ENCODE data around the gene IQGAP3.

The IQGAP3 gene

GRCh38 chr1:156549831-156550230 lies 22.5 kb downstream of the IQGAP3 start:
- Mint-ChIP-seq H3K27ac (no peak overlapping the region), H3K27me3 (ENCODE audit: low read depth) (no peaks in the 10 kb centered on the region), H3K4me1 (no peaks in the 10 kb centered on the region), H3K4me3 (no peak overlapping the region), H3K36me3 (ENCODE audit: low read depth) (peaks cover 22% of the 10 kb centered on the region), H3K9me3 (no peaks in the 10 kb centered on the region)
- no peak for TF ChIP-seq CTCF (IDR thresholded peaks at IDR 0.05; ENCODE audit: unreplicated experiment in 3 of 3)

- no peaks in the 10 kb centered on the region for H3K27me3 Mint-ChIP-seq (ENCODE audit: low read depth)
- H3K9me3 Mint-ChIP-seq = no peaks in the 10 kb centered on the region
- H3K4me3 Mint-ChIP-seq = no peak overlapping the region
- no peak for TF ChIP-seq CTCF (IDR thresholded peaks at IDR 0.05; ENCODE audit: unreplicated experiment in 3 of 3)
- no peaks in the 10 kb centered on the region for H3K4me1 Mint-ChIP-seq
- no peak overlapping the region for H3K27ac Mint-ChIP-seq
- peaks cover 22% of the 10 kb centered on the region for H3K36me3 Mint-ChIP-seq (ENCODE audit: low read depth)
These were observed 23.0 kb downstream of the IQGAP3 start for GRCh38 chr1:156549390-156549789.

GRCh38 chr1:156547982-156548381 lies 24.4 kb downstream of the IQGAP3 start:
- Mint-ChIP-seq H3K27me3 (ENCODE audit: low read depth) (no peaks in the 10 kb centered on the region), H3K36me3 (ENCODE audit: low read depth) (peaks cover 18% of the 10 kb centered on the region), H3K4me3 (no peak overlapping the region)

GRCh38 chr1:156547434-156547833 lies 24.9 kb downstream of the IQGAP3 start:
- TF ChIP-seq CTCF (IDR thresholded peaks at IDR 0.05; ENCODE audit: unreplicated experiment in 3 of 3) = no peak
- Mint-ChIP-seq H3K27me3 (ENCODE audit: low read depth) (no peaks in the 10 kb centered on the region), H3K9me3 (no peaks in the 10 kb centered on the region), H3K27ac (no peak overlapping the region), H3K4me1 (no peaks in the 10 kb centered on the region), H3K36me3 (ENCODE audit: low read depth) (peaks cover 16% of the 10 kb centered on the region), H3K4me3 (no peak overlapping the region)

More at GRCh38 chr1:156547982-156548381, 24.4 kb downstream of the IQGAP3 start:
- no peak overlapping the region for H3K27ac Mint-ChIP-seq
- no peak for TF ChIP-seq CTCF (IDR thresholded peaks at IDR 0.05; ENCODE audit: unreplicated experiment in 3 of 3)
- no peaks in the 10 kb centered on the region for H3K4me1 Mint-ChIP-seq
- no peaks in the 10 kb centered on the region for H3K9me3 Mint-ChIP-seq

GRCh38 chr1:156546267-156546666 lies 26.1 kb downstream of the IQGAP3 start:
- Mint-ChIP-seq H3K4me1 (no peaks in the 10 kb centered on the region), H3K9me3 (no peaks in the 10 kb centered on the region), H3K27me3 (ENCODE audit: low read depth) (peaks cover 3% of the 10 kb centered on the region), H3K36me3 (ENCODE audit: low read depth) (peaks cover 17% of the 10 kb centered on the region), H3K27ac (no peak overlapping the region), H3K4me3 (no peak overlapping the region)
- TF ChIP-seq CTCF (IDR thresholded peaks at IDR 0.05; ENCODE audit: unreplicated experiment in 3 of 3) = no peak

- TF ChIP-seq CTCF (IDR thresholded peaks at IDR 0.05; ENCODE audit: unreplicated experiment in 3 of 3) = no peak
- Mint-ChIP-seq H3K9me3 (no peaks in the 10 kb centered on the region), H3K36me3 (ENCODE audit: low read depth) (peaks cover 23% of the 10 kb centered on the region)
These were observed 27.7 kb downstream of the IQGAP3 start for GRCh38 chr1:156544592-156545102.

More at GRCh38 chr1:156544592-156545102, 27.7 kb downstream of the IQGAP3 start:
- Mint-ChIP-seq H3K4me1 (no peaks in the 10 kb centered on the region), H3K4me3 (no peak overlapping the region), H3K27ac (no peak overlapping the region), H3K27me3 (ENCODE audit: low read depth) (peaks cover 3% of the 10 kb centered on the region)

All from nephron (organoid).